AG09319 (cell line): Measurements from ENCODE around the gene SPOCK3.

Source experiments
- DNase-seq: peaks from one replicate; pipeline ENCODE4 v3.0.0-alpha.2; 2010; ENCODE audit warnings: low read depth; ENCODE audit errors: extremely low read depth
- TF ChIP-seq, protein P1 (sequence below): IDR thresholded peaks from 2 replicates; pipeline ENCODE4 v1.5.1; 2011; ENCODE audit warnings: low read depth, mild to moderate bottlenecking, inconsistent platforms, low read length, moderate library complexity

SPOCK3 gene

DNA sequence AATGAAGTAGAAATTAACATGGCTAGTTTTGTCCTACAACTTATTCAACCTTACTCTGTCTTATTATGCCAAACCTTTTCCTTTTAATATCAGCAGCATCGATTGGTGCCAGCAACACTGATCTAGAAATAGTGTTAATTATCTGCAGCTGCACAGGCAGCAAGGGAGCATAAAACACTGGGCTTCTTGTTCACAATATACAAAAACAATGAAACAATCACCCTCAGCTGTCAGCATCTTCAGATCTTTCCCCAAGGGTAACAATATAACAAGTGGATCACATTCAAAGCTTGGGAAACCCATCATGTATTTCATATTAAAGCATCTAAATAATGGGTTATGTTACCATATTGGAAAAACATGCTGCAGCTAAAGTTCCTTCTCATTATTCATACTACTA lies 238.1 kb downstream of the SPOCK3 start:
- DNase-seq = no peak
- TF ChIP-seq, protein P1, sequence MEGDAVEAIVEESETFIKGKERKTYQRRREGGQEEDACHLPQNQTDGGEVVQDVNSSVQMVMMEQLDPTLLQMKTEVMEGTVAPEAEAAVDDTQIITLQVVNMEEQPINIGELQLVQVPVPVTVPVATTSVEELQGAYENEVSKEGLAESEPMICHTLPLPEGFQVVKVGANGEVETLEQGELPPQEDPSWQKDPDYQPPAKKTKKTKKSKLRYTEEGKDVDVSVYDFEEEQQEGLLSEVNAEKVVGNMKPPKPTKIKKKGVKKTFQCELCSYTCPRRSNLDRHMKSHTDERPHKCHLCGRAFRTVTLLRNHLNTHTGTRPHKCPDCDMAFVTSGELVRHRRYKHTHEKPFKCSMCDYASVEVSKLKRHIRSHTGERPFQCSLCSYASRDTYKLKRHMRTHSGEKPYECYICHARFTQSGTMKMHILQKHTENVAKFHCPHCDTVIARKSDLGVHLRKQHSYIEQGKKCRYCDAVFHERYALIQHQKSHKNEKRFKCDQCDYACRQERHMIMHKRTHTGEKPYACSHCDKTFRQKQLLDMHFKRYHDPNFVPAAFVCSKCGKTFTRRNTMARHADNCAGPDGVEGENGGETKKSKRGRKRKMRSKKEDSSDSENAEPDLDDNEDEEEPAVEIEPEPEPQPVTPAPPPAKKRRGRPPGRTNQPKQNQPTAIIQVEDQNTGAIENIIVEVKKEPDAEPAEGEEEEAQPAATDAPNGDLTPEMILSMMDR = no peak

DNA sequence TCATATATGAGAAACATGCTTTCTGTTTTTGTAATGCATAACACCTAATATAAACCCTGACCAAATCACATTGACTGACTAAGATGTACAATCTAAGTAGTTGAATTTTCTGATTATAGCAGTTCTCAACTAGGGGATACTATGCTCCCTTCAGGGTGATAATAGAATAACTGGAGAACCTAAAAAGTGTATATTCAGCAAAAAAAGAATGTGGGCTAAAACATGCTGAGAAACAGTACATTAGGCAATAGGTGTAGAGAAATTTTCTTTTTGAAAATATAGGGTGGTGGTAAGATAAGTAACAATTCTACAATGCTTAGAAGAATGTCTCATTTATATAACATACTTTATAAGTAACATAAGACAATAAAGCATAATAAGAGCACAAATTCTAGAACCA lies 239.6 kb downstream of the SPOCK3 start:
- DNase-seq = no peak

DNA sequence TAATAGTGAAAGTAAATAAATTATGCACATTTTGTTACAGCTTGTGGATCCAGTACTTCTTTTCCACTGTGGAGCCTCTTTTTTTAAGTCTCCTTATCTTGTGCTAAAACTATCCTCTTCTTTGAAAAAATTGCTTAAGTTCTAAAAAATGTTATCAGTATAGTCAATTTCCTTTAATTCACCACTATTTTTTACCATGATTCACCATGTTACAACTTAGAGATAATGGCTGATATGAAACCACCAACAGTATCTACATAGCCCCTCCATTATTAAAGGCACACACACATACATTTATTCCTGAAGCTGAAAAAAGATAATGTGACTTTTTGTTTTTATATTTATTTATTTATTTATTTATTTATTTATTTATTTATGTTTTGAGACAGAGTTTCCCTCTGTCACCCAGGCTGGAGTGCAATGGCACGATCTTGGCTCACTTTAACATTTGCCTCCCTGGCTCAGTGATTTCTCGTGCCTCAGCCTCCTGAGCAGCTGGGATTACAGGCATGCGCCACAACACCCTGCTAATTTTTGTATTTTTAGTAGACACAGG lies 243.2 kb downstream of the SPOCK3 start:
- TF ChIP-seq, protein P1 = no peak
- no peak for DNase-seq

More for the DNA sequence above, 239.6 kb downstream of the SPOCK3 start:
- TF ChIP-seq, protein P1 = no peak

DNA sequence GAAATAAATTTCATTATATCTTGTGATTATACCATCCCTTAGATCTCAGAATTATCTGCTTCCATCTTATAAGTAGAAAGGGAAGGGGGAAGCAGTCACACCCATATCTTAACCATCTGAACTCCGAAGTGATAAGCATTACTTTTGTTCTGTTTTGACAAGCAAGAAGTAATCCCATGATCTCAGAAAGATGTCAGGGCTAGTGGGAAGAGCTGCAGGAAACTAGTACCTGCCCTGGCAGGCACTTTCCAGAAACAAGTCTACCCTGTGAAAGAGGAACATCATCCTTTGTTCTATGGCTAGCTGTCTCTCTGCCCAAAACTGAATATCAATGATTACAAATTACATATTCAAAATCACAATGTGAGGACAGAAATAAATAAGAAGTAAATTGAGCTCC lies 244.4 kb downstream of the SPOCK3 start:
- TF ChIP-seq, protein P1 = no peak
- DNase-seq = no peak

DNA sequence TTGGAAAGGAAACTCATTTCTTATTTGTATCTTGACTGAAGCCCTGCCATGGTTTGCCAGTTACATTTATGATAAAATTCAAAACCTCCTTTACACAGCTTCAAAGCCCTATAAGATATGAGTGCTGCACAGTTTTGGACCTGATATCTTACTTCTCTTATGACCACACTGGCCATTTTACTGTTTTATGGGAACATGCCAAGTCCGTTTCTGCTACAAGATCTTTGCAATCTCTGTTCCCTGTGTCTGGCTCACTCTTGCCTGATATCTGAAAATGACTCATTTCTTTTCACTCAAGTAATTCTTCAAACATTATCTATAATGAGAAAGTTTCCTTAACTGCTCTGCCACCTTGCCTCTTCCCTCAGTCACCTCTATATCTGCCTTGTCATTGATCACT lies 247.3 kb downstream of the SPOCK3 start:
- DNase-seq = no peak
- TF ChIP-seq, protein P1 = no peak

DNA sequence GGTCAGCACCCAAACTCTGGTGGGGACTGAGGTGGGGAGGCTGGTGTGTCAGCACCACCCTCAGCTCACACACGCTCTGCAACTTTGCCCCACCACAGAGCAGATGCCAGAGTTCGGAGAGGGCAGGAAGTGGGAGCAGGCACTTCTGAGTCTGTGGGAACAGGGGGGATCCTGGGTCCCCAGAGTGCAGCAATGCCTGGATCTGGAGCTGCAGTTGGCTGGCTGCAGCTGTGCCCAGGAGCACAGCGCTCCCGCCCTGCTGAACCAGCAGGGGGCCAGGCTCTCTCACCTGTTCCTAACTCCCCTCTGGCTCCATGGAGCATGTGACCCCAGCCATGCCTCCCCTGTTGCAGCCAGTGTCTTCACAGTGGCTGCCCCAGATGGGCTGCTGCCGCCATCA lies 252.4 kb downstream of the SPOCK3 start:
- TF ChIP-seq, protein P1 = no peak
- DNase-seq = no peak

DNA sequence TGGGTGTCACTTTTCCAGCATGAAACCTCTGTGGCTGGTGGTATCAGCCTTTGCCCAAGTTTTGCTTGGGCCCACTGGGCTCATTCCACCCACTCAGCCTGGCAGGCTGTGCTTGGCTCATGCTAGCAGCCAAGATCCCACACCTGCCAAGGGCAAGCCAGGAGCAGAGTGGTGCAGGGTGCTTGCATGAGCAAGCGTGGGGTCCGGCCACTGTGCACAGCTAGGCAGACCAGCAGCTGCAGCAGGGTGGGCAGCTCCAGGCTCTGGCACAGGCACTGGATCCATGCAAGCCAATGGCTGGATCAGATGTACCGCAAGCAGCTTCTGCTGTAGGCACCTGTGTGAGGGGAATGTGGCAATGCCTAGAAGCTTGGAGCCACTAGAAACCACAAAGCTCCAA lies 253.9 kb downstream of the SPOCK3 start:
- TF ChIP-seq, protein P1 = no peak
- DNase-seq = no peak
